Pons (tissue), 1 donor: ENCODE results near the gene INPP5J.
A peak's percentile ranks its signal among the peaks of the same experiment; 100 is the strongest.

Experiments
- DNase-seq: peaks from one replicate; pipeline ENCODE4 v3.0.0-alpha.2; 2016; ENCODE audit warnings: low spot score

INPP5J gene

DNA sequence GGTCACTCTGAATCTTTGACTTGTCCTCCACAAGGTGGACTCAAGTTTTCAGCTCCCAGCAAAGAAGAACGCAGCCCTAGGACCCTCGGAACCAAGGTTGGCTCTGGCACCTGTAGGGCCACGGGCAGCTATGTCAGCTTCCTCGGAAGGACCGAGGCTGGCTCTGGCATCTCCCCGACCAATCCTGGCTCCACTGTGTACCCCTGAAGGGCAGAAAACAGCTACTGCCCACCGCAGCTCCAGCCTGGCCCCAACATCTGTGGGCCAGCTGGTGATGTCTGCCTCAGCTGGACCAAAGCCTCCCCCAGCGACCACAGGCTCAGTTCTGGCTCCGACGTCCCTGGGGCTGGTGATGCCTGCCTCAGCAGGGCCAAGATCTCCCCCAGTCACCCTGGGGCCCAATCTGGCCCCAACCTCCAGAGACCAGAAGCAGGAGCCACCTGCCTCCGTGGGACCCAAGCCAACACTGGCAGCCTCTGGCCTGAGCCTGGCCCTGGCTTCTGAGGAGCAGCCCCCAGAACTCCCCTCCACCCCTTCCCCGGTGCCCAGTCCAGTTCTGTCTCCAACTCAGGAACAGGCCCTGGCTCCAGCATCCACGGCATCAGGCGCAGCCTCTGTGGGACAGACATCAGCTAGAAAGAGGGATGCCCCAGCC is 2.2 kb downstream of the INPP5J start:
- DNase-seq = no peak

DNA sequence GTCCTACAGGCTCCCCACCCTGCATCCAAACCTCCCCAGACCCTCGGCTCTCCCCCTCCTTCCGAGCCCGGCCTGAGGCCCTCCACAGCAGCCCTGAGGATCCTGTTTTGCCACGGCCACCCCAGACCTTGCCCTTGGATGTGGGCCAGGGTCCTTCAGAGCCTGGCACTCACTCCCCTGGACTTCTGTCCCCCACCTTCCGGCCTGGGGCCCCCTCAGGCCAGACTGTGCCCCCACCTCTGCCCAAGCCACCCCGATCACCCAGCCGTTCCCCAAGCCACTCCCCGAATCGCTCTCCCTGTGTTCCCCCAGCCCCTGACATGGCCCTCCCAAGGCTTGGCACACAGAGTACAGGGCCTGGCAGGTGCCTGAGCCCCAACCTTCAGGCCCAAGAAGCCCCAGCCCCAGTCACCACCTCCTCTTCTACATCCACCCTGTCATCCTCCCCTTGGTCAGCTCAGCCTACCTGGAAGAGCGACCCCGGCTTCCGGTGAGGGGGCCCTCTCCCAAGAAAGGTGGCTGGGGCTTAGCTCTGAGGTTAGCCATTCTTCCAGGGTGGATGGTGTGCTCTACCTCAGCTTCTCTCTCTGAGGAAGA is 2.9 kb downstream of the INPP5J start:
- DNase-seq = no peak

DNA sequence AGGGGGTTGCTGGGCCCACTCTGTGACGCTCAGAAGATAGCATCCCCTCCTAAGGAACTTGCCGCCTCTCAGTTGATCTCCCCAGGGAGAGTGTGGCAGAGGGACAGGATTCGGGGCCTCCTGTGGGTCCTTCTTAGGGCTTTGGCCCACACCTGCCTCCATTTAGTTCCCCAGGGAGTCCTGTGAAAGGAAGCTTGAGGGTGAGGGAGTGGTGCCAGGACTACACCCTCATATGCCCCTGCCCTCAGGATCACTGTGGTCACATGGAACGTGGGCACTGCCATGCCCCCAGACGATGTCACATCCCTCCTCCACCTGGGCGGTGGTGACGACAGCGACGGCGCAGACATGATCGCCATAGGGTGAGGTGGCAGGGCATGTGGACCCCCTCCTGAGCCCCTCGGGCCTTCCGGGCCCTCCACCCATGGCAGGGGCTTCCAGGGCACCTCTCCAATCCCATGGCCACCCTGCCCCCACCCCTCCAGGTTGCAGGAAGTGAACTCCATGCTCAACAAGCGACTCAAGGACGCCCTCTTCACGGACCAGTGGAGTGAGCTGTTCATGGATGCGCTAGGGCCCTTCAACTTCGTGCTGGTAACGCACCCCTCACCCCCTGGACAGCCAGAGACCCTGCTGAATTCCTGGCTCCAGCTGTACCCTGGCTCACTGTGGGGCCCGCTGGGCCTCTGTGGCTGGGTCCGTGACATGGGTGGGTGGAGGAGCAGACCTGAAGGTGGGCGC is 3.5 kb downstream of the INPP5J start:
- DNase-seq = no peak

DNA sequence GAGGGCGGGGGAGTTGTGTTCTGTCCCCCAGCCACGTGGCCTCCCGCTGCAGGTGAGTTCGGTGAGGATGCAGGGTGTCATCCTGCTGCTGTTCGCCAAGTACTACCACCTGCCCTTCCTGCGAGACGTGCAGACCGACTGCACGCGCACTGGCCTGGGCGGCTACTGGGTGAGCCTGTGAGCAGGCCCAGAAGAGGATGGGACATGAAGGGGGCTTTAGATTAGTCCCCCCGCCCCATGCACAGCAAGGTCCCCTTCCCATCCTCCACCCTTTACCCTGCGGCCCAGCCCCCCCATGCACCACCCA is 4.1 kb downstream of the INPP5J start:
- DNase-seq = no peak

DNA sequence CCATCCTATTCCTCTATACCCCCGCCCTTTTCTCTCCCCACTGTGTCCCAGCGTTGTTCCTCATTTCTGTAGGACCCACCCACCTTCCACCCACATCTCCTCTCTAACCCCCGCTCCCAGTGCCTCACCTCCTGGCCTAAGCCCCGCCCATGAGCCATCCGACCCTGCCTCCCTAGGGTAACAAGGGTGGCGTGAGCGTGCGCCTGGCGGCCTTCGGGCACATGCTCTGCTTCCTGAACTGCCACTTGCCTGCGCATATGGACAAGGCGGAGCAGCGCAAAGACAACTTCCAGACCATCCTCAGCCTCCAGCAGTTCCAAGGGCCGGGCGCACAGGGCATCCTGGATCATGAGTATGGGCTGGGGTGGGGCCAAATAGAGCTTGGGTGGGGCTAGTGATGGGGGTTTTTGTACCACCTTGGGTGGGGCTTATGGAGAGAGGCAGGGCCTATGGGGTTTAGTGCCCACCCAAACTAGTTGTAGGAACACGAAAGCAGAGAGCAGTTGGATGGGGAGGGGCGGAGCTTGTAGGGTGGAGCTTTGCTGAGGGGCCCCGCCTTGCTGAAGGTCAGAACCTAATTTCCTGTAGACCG is 4.5 kb downstream of the INPP5J start:
- no peak for DNase-seq

DNA sequence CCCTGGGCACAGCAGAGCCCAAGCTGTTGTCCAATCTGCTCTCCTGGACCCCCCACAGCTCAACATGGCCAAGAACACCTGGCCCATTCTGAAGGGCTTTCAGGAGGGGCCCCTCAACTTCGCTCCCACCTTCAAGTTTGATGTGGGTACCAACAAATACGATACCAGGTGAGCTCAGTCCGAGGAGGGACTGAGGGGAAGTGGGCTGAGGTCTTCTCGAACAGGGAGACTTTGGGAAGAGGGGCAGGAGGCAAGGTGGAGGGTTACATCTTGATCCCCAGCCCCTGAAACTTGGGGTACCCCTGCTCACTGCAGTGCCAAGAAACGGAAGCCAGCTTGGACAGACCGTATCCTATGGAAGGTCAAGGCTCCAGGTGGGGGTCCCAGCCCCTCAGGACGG is 5.4 kb downstream of the INPP5J start:
- DNase-seq = no peak

DNA sequence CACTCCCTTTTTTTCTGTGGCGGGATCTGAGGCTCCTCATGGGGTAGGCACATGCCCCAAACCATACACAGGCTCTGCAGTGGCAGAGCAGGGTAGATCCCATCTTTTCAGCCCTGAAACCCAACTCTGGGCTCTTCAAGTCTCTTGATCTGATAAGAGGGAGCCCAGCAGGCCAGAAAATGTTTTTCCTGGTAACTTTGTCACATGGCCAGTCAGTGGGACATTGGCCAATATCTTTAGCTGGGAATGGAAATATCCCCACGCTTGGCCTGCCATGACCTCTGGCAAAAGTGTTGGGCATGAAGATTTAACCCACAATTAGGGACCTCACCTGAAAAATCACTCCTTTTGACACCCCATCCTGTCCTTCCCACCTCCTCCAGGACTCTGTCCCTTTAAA is 8.1 kb downstream of the INPP5J start:
- DNase-seq = no peak

DNA sequence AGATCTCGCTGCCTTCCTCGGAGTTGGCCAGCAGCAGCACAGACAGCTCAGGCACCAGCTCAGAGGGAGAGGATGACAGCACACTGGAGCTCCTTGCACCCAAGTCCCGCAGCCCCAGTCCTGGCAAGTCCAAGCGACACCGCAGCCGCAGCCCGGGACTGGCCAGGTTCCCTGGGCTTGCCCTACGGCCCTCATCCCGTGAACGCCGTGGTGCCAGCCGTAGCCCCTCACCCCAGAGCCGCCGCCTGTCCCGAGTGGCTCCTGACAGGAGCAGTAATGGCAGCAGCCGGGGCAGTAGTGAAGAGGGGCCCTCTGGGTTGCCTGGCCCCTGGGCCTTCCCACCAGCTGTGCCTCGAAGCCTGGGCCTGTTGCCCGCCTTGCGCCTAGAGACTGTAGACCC is 11.1 kb downstream of the INPP5J start:
- no peak for DNase-seq

DNA sequence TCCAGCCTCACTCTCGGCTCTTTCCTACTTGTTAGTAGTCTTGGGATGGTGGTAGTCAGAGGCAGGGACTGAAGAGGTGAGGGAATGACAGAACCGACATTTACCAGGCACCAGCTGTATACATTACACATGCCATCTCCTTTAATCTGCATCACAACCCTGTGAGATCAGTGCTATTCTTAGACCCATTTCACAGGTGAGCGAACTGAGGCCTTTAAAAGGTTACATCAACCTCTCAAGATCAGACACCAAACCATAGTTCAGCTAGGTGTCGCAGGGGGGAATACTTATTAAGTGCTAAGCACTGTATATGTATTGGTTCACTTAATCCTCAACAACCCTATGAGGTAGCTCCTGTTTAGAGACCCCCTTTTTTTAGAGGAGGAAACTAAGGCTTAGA is 11.9 kb downstream of the INPP5J start:
- no peak for DNase-seq

DNA sequence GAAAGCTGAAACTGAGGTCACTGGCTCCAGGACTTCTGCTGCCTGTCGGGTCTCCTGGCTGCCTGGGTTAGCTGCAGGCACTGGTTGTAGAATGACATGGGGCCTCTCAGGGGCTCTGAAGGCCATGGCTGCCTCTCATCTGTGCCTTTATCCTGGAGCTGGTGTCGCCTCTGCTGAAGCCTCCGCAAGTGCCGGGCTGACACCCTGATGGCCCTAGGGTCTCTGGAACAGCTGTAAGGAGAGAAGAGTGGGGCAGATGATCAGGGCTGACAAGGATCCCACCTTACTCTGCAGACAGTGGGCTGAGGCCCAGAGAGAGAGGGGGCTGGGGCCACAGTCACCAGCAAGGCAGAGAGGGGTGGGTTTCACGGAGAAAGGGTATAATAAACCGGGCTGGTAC is 12.9 kb downstream of the INPP5J start:
- no peak for DNase-seq

DNA sequence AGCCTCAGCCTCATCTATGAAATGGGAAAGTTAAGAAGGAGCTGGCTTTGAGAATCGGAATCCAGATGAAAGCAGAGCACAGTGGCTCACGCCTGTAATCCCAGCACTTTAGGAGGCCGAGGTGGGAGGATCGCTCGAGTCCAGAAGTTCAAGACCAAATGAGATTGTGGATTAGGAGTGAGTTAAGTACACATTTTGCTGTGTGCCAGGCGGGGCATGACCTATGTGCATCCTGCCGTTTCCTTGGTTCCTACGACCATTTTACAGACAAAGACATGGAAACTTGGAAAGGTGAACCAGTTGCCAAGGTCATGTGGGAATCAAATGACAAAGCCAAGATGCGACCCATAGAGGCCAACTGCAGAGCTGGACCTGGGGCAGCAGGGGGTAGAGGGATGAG is 13.4 kb downstream of the INPP5J start:
- no peak for DNase-seq

DNA sequence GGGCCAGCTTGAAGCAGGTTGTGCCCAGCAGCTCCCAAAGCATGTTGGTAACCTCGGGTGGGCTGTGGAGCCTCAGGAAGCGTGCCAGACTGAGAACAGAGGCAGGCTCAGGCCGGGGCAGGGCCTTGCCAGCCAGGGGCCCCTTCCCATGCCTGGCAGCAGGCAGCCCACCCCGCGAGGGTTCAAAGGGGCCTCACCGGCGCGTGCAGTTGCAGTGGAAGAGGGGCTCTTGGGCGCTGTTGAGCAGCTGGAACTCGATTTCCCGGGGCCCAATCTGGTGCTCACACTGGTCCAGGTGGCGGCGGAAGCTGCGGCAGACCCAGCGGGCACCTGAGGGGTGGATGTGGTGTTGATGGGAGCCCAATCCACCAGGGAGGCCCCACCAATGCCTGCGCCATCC is 13.9 kb downstream of the INPP5J start:
- no peak for DNase-seq

DNA sequence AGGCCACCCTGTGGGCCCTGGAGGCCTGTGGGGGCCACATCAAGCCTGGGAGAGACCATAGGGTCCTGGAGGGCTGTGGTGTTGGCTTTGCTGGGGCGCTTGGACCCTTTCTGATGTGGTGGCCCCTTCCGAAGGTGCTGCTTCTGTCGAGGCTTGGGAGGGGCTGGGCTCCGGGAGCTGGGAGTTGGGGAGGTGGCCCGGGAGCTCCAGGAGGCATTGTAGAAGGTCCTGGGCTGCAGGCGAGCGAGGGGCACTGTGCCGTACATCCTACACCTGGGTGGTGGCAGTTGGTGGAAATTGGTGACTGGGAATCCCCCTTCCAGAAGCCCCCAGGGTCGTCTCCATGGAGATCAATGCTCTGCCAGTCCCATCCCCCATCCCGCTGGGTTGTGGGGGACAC is 15.0 kb downstream of the INPP5J start:
- DNase-seq = no peak

DNA sequence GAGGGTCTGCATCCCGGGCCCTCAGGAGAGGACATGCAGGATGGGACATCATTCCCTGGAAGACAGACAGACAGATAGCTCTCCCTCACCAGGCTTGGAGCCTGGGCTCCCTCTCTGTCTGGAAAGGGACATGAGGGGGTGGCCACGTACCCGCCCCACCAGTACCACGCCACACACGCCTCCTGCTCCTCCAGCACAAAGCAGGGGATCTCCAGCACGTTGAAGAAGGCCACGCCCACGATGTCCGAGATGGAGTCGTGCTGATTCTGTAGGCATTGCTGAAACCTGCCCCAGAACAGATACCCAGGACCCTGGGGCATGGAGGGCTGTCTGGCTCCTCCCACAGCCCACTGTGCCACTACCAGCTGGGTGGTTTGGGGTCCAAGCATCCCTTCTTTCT is 15.4 kb downstream of the INPP5J start:
- no peak for DNase-seq

DNA sequence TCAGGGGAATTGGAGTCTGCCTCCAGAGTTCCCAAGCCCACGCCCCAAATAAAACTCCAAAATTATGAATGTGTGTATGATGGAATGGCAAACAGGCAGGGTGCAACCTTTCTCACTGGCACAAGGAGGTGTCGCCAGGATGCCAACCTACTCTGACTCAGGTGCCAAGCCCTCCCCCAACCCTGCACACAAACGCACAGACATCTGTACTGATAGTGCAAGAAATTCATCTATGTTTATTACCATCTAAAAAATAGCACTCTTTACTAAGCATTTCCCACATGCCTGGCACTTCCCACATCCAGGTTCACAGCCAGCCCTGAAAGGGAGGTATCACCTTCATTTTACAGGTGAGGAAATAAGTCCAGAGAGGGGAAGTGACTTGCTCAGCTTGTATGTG is 16.3 kb downstream of the INPP5J start:
- no peak for DNase-seq

DNA sequence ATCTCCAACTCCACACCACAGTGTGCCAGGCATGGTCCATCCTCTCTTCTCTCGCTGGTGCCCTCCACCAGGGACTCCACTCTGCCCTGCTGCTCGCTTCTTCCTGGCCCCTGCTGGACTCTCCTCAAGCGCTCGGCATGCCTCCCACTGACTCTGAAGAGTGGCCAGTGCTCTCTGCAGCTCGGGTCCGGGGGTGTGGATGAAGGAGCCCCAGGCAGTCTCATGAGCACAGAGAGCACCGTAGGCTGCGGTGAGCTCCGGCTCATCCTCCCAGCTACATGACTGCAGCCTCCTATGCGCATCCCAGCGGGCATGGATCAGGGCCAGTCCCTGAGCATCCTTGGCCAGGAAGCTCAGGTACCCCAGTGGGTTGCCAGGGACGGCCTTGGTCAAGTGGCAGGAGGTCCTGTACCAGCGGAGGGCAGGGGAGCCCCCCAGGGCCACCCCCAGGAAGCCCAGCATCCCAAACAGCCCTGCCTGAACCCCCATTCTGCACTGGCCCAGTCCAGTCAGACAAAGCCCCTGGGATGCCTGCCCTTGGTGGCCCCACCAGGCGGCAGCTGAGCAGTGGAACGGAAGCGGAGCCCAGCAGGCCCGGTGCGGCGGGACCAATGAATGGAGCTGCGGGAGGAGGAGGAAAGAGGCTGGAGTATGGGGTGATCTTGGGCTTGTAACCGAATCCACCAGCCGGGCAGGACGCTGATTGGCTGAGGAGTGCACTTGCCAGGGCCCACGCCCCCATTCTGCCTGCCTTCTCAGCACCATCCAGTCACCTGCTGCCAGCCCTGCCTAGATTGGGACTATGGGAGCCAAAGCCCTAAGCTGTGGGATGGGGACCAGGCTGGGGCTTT is 17.3 kb downstream of the INPP5J start, which contains the start of gene PLA2G3:
PLA2G3 (minus strand) TSS at position 643 of the 851 bp plus-strand sequence; CDS start at position 489, 154 bp downstream.
- DNase-seq = peak; percentile 23

DNA sequence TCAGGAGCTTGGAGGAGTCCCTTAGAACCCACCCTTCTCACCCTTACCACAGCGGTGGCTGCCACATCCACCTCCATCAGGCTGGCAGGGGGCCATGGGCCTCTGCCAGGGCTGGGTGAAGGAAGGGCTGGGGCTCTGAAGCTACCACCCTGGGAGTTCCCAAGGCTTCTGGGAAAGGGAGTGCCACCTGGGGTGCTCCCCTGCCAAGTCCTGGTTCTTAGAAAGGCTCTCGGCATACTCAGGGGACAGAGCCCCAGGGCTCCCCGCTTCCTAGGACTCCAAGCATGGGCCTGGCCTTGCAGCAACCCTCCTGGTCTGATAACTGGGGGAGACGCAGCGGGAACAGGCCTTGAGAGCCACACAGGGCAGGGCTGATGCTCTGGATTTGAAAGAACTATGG is 18.0 kb downstream of the INPP5J start:
- no peak for DNase-seq

DNA sequence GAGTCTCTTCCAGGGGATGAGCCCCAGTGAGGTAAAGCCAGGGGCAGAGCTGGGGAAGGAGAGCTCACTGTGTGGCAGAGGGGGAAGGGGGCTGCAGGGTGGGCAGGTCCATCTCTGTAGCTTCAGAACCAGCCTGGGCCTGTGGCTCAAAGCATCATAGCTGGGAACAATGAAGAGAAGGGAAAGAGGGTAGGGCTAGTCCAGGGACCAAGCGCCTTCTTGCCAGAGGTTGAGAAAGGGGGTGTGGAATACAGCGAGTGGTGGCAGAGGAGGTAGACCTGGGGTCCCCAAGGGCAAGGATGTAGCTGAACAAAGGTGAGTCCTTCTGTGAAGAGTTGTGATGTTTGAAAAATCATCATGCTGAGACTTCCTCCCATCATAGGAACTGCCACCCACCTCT is 18.8 kb downstream of the INPP5J start:
- no peak for DNase-seq

DNA sequence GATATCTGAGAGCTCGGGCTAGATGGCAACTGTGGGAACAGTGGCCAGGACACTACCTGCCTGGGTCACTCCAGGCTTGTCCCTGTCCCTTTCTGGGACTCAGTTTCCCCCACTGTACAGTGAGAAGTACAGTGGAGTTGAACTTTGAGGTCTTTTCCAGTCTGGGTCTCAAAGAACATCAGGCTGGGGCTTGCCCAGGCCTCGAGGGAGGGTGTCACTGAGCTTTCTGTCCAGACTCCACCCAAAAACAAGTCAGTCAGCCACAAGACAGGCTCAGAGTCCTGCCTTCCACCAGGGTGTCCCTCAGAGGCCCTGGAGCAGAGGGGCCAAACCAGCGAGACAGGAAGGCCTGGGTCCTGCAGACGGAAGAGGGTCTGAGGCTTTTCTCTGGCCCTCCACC is 19.5 kb downstream of the INPP5J start:
- no peak for DNase-seq

DNA sequence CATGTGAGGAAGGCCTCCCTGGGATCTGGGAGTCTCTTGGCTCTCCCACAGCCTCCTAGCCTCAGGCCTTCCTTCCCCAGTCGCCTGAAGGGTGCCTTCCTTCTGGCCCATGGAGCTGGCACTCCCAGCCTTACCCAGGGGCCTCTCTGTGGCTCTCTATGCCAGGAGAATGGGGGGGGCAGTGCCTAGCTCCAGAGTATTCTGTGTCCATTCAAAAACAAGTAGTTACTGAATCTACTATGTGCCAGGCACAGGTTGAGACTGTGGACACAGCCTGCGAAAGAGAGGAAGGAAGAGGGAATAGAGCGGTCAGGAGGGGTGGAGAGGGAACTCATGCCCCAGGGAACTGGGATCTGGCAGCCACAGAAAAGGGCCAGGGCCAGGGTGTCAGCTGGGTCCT is 20.3 kb downstream of the INPP5J start:
- no peak for DNase-seq

DNA sequence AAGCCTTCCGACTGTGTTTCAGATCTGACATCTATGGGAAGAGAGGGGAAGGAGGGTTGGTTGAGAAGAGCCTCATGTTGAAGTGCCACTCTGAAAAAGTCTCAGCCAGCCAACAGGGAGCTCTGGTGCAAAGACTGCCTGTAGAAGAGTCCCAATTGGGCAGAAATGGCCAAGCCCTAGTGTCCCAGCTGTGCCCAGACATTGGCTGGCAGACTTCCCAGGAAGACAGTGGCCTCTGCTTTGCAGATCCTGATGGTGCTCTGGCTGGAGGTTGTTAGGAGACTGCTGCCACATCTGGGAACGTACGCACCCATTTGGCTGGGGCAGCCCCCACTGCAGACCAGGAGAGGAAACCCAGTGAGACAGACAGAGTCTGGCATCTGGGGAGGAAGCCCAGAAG is 20.8 kb downstream of the INPP5J start:
- peak; percentile 26 for DNase-seq

DNA sequence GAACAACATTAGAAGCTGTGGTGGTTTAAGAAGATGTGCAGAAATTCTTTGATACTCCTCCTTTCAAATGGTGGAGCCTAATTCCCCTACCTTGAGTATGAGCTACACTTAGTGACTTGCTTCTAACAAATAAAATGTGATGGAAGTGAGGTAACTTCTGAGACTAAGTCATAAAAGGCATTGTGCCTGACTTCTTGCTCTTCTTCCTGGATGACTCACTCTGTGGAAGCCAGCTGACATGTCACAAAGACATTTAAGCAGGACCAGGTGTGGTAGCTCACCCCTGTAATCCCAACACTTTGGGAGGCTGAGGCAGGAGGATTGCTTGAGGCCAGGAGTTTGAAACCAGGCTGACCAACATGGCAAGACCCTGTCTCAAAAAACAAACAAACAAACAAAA is 21.5 kb downstream of the INPP5J start:
- no peak for DNase-seq
